Neutrophil (primary cell): ENCODE results near the gene RIMBP2.

Experiments used
- H3K27ac ChIP-seq: fragments of 200-600 bp; sonication (generic); 2 replicates; pipeline ENCODE4 v1.5.1; 2016; ENCODE audit warnings: mild to moderate bottlenecking, moderate library complexity
- H3K27me3 ChIP-seq: fragments of 200-600 bp; sonication (generic); 2 replicates; pipeline ENCODE4 v1.6.0; 2016; ENCODE audit warnings: mild to moderate bottlenecking
- H3K36me3 ChIP-seq: fragments of 200-600 bp; sonication (generic); 2 replicates; pipeline ENCODE4 v1.5.1; 2017
- H3K4me1 ChIP-seq, 2 experiments: fragments of 200-600 bp in 1 of 2; sonication (generic) in 1 of 2; 1 replicate in 1 of 2; 2 replicates in 1 of 2; pipeline versions ENCODE4 v1.5.1 to v1.6.1; 2013 to 2016; ENCODE audit warnings: low read depth in 1 of 2, low read length in 1 of 2, mild to moderate bottlenecking in 1 of 2, moderate library complexity in 1 of 2; ENCODE audit not compliant: control insufficient read depth in 1 of 2, insufficient read depth in 1 of 2
- H3K4me3 ChIP-seq, 2 experiments: fragments of 200-600 bp in 1 of 2; sonication (generic) in 1 of 2; 1 replicate in 1 of 2; 2 replicates in 1 of 2; pipeline ENCODE4 v1.5.1; 2013 to 2016; ENCODE audit warnings: low read depth in 1 of 2, low read length in 1 of 2, mild to moderate bottlenecking in 1 of 2, moderate library complexity in 1 of 2
- H3K9me3 ChIP-seq: fragments of 200-600 bp; sonication (generic); 2 replicates; pipeline ENCODE4 v1.5.1; 2016
- TF ChIP-seq, protein P1 (sequence below): fragments of 200-600 bp; sonication (generic); IDR thresholded peaks from 2 replicates; pipeline ENCODE4 v1.5.1; 2016; ENCODE audit warnings: antibody characterized with exemption

The RIMBP2 gene

GRCh38 chr12:130350715-130351114 is 365.4 kb downstream of the RIMBP2 start:
- H3K36me3 ChIP-seq = no peaks in the 10 kb centered on the region
- H3K4me3 ChIP-seq = no peak overlapping the region
- no peaks in the 10 kb centered on the region for H3K9me3 ChIP-seq
- peaks cover 4% of the 10 kb centered on the region for H3K27me3 ChIP-seq
- H3K4me1 ChIP-seq = no peaks in the 10 kb centered on the region
- H3K27ac ChIP-seq = no peak overlapping the region
- TF ChIP-seq, protein P1, sequence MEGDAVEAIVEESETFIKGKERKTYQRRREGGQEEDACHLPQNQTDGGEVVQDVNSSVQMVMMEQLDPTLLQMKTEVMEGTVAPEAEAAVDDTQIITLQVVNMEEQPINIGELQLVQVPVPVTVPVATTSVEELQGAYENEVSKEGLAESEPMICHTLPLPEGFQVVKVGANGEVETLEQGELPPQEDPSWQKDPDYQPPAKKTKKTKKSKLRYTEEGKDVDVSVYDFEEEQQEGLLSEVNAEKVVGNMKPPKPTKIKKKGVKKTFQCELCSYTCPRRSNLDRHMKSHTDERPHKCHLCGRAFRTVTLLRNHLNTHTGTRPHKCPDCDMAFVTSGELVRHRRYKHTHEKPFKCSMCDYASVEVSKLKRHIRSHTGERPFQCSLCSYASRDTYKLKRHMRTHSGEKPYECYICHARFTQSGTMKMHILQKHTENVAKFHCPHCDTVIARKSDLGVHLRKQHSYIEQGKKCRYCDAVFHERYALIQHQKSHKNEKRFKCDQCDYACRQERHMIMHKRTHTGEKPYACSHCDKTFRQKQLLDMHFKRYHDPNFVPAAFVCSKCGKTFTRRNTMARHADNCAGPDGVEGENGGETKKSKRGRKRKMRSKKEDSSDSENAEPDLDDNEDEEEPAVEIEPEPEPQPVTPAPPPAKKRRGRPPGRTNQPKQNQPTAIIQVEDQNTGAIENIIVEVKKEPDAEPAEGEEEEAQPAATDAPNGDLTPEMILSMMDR = no peak

GRCh38 chr12:130347588-130347987 is 368.5 kb downstream of the RIMBP2 start:
- H3K4me3 ChIP-seq = no peak overlapping the region
- no peaks in the 10 kb centered on the region for H3K4me1 ChIP-seq
- no peak overlapping the region for H3K27ac ChIP-seq
- TF ChIP-seq, protein P1 = no peak
- H3K27me3 ChIP-seq = peaks cover 8% of the 10 kb centered on the region
- H3K9me3 ChIP-seq = no peaks in the 10 kb centered on the region
- H3K36me3 ChIP-seq = no peaks in the 10 kb centered on the region
